SK-N-SH treated with all-trans-retinoic acid at 6 μM for 48 hours (cell line): ENCODE data around the gene METRNL.

ENCODE experiments used
- ATAC-seq: fragments of 200-7000 bp; cut with Tn5 transposase; 3 replicates; pipeline ENCODE4 v1.9.1; 2020; ENCODE audit warnings: mild to moderate bottlenecking, moderate library complexity
- ARNTL ChIP-seq: fragments of 450-650 bp; formaldehyde crosslinking; IDR thresholded peaks from 2 replicates; pipeline ENCODE4 v1.5.0; 2020; ENCODE audit warnings: low read depth, mild to moderate bottlenecking, moderate library complexity, borderline replicate concordance
- CREB5 ChIP-seq: fragments of 250-450 bp; sonication (Bioruptor Pico); IDR thresholded peaks from 2 replicates; pipeline ENCODE4 v1.5.1; 2020; ENCODE audit warnings: low read depth, mild to moderate bottlenecking, moderate library complexity
- CSDC2 ChIP-seq: fragments of 250-450 bp; sonication (Bioruptor Pico); IDR thresholded peaks from 2 replicates; pipeline ENCODE4 v1.5.0; 2020; ENCODE audit warnings: mild to moderate bottlenecking, moderate library complexity
- CSRNP3 ChIP-seq: fragments of 250-450 bp; sonication (Bioruptor Pico); IDR thresholded peaks from 2 replicates; pipeline ENCODE4 v1.5.1; 2021; ENCODE audit warnings: mild to moderate bottlenecking, moderate library complexity
- ESRRG ChIP-seq: fragments of 250-450 bp; sonication (Bioruptor Pico); IDR thresholded peaks from 2 replicates; pipeline ENCODE4 v1.6.1; 2021; ENCODE audit warnings: mild to moderate bottlenecking
- GLIS3 ChIP-seq: fragments of 250-450 bp; sonication (Bioruptor Pico); IDR thresholded peaks from 2 replicates; pipeline ENCODE4 v1.5.0; 2020; ENCODE audit warnings: mild to moderate bottlenecking, moderate library complexity
- ISL1 ChIP-seq: fragments of 250-450 bp; sonication (Bioruptor Pico); IDR thresholded peaks from 2 replicates; pipeline ENCODE4 v2.1.2; 2022; ENCODE audit warnings: mild to moderate bottlenecking, moderate library complexity
- OSR1 ChIP-seq: fragments of 250-450 bp; sonication (Bioruptor Pico); IDR thresholded peaks from 2 replicates; pipeline ENCODE4 v1.8.0; 2022; ENCODE audit warnings: moderate library complexity, mild to moderate bottlenecking, inconsistent platforms
- PATZ1 ChIP-seq: fragments of 250-450 bp; sonication (Bioruptor Pico); IDR thresholded peaks from 2 replicates; pipeline ENCODE4 v1.8.0; 2020; ENCODE audit warnings: mild to moderate bottlenecking, moderate library complexity, borderline replicate concordance
- PPARA ChIP-seq: fragments of 250-450 bp; sonication (Bioruptor Pico); IDR thresholded peaks from 2 replicates; pipeline ENCODE4 v1.5.0; 2020; ENCODE audit warnings: mild to moderate bottlenecking, borderline replicate concordance
- RARB ChIP-seq: fragments of 250-450 bp; sonication (Bioruptor Pico); IDR thresholded peaks from 2 replicates; pipeline ENCODE4 v1.8.0; 2021; ENCODE audit warnings: mild to moderate bottlenecking, moderate library complexity
- TCF4 ChIP-seq: fragments of 250-450 bp; sonication (Bioruptor Pico); IDR thresholded peaks from 2 replicates; pipeline ENCODE4 v1.8.0; 2021; ENCODE audit warnings: mild to moderate bottlenecking, moderate library complexity, borderline replicate concordance
- TOX ChIP-seq: fragments of 250-450 bp; sonication (Bioruptor Pico); IDR thresholded peaks from 2 replicates; pipeline ENCODE4 v1.8.0; 2021; ENCODE audit warnings: mild to moderate bottlenecking, moderate library complexity, borderline replicate concordance
- TSHZ2 ChIP-seq: fragments of 250-450 bp; sonication (Bioruptor Pico); IDR thresholded peaks from 2 replicates; pipeline ENCODE4 v1.5.0; 2020; ENCODE audit warnings: mild to moderate bottlenecking, moderate library complexity
- ZFP3 ChIP-seq: fragments of 250-450 bp; sonication (Bioruptor Pico); IDR thresholded peaks from 2 replicates; pipeline ENCODE4 v1.5.0; 2020; ENCODE audit warnings: mild to moderate bottlenecking, moderate library complexity
- ZNF565 ChIP-seq: fragments of 450-650 bp; formaldehyde crosslinking; conservative IDR thresholded peaks from 2 replicates; pipeline ENCODE4 v1.5.0; 2020; ENCODE audit warnings: low read depth, mild to moderate bottlenecking, moderate library complexity
- ZNF70 ChIP-seq: fragments of 450-650 bp; formaldehyde crosslinking; IDR thresholded peaks from 2 replicates; pipeline ENCODE4 v1.5.0; 2020; ENCODE audit warnings: mild to moderate bottlenecking, moderate library complexity
- ZNF8 ChIP-seq: fragments of 450-650 bp; formaldehyde crosslinking; IDR thresholded peaks from 2 replicates; pipeline ENCODE4 v1.5.0; 2020; ENCODE audit warnings: mild to moderate bottlenecking, moderate library complexity

METRNL gene

GRCh38 chr17:83081684-83082201, 2.3 kb downstream of the METRNL start:
- no peak for TF ChIP-seq ZNF8 (CRISPR knock-in tag)
- TF ChIP-seq ESRRG = no peak
- no peak for TF ChIP-seq TOX (CRISPR knock-in tag)
- no peak for TF ChIP-seq ZNF70 (CRISPR knock-in tag)
- TF ChIP-seq RARB = no peak
- TF ChIP-seq TSHZ2 (CRISPR knock-in tag) = no peak
- no peak for TF ChIP-seq ZNF565
- TF ChIP-seq ZFP3 (CRISPR knock-in tag) = no peak
- no peak for ATAC-seq

- no peak for ATAC-seq
- TF ChIP-seq PATZ1 (no peak), ESRRG (no peak), CSDC2 (CRISPR knock-in tag) (no peak), ISL1 (CRISPR knock-in tag) (no peak), GLIS3 (CRISPR knock-in tag) (no peak), PPARA (no peak), ARNTL (CRISPR knock-in tag) (no peak), TCF4 (CRISPR knock-in tag) (no peak), RARB (no peak), CREB5 (CRISPR knock-in tag) (no peak)
Observed at GRCh38 chr17:83082424-83082823, 3.0 kb downstream of the METRNL start.

- TF ChIP-seq ISL1 (CRISPR knock-in tag) (no peak), OSR1 (CRISPR knock-in tag) (no peak), GLIS3 (CRISPR knock-in tag) (no peak), ESRRG (peak; percentile 74), TOX (CRISPR knock-in tag) (no peak)
- no peak for ATAC-seq
Observed at GRCh38 chr17:83082909-83083367, 3.5 kb downstream of the METRNL start.

GRCh38 chr17:83083368-83084201, 4.2 kb downstream of the METRNL start:
- ATAC-seq = peak; percentile 90
- peak; percentile 77; the same call in 1 of the 2 replicates for TF ChIP-seq TOX (CRISPR knock-in tag)
- TF ChIP-seq ISL1 (CRISPR knock-in tag) = peak; percentile 85
- TF ChIP-seq TSHZ2 (CRISPR knock-in tag) = peak; percentile 50; the same call in 1 of the 2 replicates
- TF ChIP-seq TCF4 (CRISPR knock-in tag) = peak; percentile 93
- peak; percentile 43 for TF ChIP-seq ZFP3 (CRISPR knock-in tag)
- TF ChIP-seq PATZ1 = peak; percentile 98
- TF ChIP-seq ZNF8 (CRISPR knock-in tag) = 0 out of 2 replicates have a peak, but pooled peaks have one; percentile 3
- TF ChIP-seq CSDC2 (CRISPR knock-in tag) = peak; percentile 76; the same call in 1 of the 2 replicates
- peak; percentile 84 for TF ChIP-seq CREB5 (CRISPR knock-in tag)
- peak; percentile 90; the same call in 1 of the 2 replicates for TF ChIP-seq CSRNP3
- 0 out of 2 replicates have a peak, but pooled peaks have one; percentile 14 for TF ChIP-seq ZNF565
- TF ChIP-seq GLIS3 (CRISPR knock-in tag) = no peak; the same call in 1 of the 2 replicates
- TF ChIP-seq RARB = no peak
